ENCODE results near the gene ZYG11A.
A peak's percentile ranks its signal among the peaks of the same experiment; 100 is the strongest.
"Not testable (repeated sequence)": the region's sequence is repeated elsewhere in the genome, so short reads cannot be mapped to it uniquely, and the experiment has no call there.

ZYG11A gene

GRCh38 chr1:52842643-52843310 is at the start of gene ZYG11A:
ZYG11A (plus strand) TSS chr1:52842760; CDS start chr1:52842884, 124 bp downstream.
- Histone ChIP-seq H3K27me3 (ENCODE audit: insufficient read depth, low read depth) (no peaks in the 10 kb centered on the region), H3K79me2 (ENCODE audit: insufficient read depth, low read depth) (peaks cover 49% of the 10 kb centered on the region), H3K4me1 (ENCODE audit: low read depth, poor library complexity, severe bottlenecking) (peaks cover 30% of the 10 kb centered on the region), H3K4me2 (peak within 1 kb of the TSS; percentile 72), H4K20me1 (ENCODE audit: insufficient read depth) (no peaks in the 10 kb centered on the region), H3K9ac (peak within 1 kb of the TSS; percentile 99), H3K4me3 (IDR thresholded peaks at IDR 0.05; ENCODE audit: insufficient read depth, low read depth, low read length) (peak within 1 kb of the TSS; percentile 97), H3K27ac (peak within 1 kb of the TSS; percentile 99), H2AFZ (ENCODE audit: low read depth) (peak within 1 kb of the TSS; percentile 89), H3K36me3 (ENCODE audit: insufficient read depth) (no peaks in the 10 kb centered on the region)
- TF ChIP-seq CTCF (conservative IDR thresholded peaks at IDR 0.05; ENCODE audit: low read depth, low read length) = peak; percentile 42

GRCh38 chr1:52793717-52794116 is 48.8 kb upstream of the ZYG11A start:
- H3K4me2 ChIP-seq; H3K9ac ChIP-seq; H3K27ac ChIP-seq; H2AFZ ChIP-seq (ENCODE audit: low read depth); H3K4me1 ChIP-seq (ENCODE audit: low read depth, poor library complexity, severe bottlenecking); H3K79me2 ChIP-seq (ENCODE audit: insufficient read depth, low read depth); H3K4me3 ChIP-seq (IDR thresholded peaks at IDR 0.05; ENCODE audit: insufficient read depth, low read depth, low read length); H3K27me3 ChIP-seq (ENCODE audit: insufficient read depth, low read depth); H3K36me3 ChIP-seq (ENCODE audit: insufficient read depth); H4K20me1 ChIP-seq (ENCODE audit: insufficient read depth): not testable (repeated sequence)

- H3K27me3 ChIP-seq (ENCODE audit: insufficient read depth, low read depth) = no peaks in the 10 kb centered on the region
- H3K36me3 ChIP-seq (ENCODE audit: insufficient read depth) = no peaks in the 10 kb centered on the region
- no peaks in the 10 kb centered on the region for H3K4me1 ChIP-seq (ENCODE audit: low read depth, poor library complexity, severe bottlenecking)
- H4K20me1 ChIP-seq (ENCODE audit: insufficient read depth) = no peaks in the 10 kb centered on the region
- H3K9ac ChIP-seq = no peak overlapping the region
- no peak overlapping the region for H2AFZ ChIP-seq (ENCODE audit: low read depth)
- no peak overlapping the region for H3K4me2 ChIP-seq
- no peak overlapping the region for H3K27ac ChIP-seq
- H3K79me2 ChIP-seq (ENCODE audit: insufficient read depth, low read depth) = no peaks in the 10 kb centered on the region
- H3K4me3 ChIP-seq (IDR thresholded peaks at IDR 0.05; ENCODE audit: insufficient read depth, low read depth, low read length) = no peak overlapping the region
- no peak for TF ChIP-seq CTCF (conservative IDR thresholded peaks at IDR 0.05; ENCODE audit: low read depth, low read length)
These were observed 47.1 kb upstream of the ZYG11A start for GRCh38 chr1:52795464-52795863.

- Histone ChIP-seq H3K4me1 (ENCODE audit: low read depth, poor library complexity, severe bottlenecking) (no peaks in the 10 kb centered on the region), H3K9ac (no peak overlapping the region), H3K27me3 (ENCODE audit: insufficient read depth, low read depth) (no peaks in the 10 kb centered on the region), H3K4me2 (no peak overlapping the region), H4K20me1 (ENCODE audit: insufficient read depth) (no peaks in the 10 kb centered on the region), H3K4me3 (IDR thresholded peaks at IDR 0.05; ENCODE audit: insufficient read depth, low read depth, low read length) (no peak overlapping the region), H3K36me3 (ENCODE audit: insufficient read depth) (no peaks in the 10 kb centered on the region), H3K27ac (no peak overlapping the region), H2AFZ (ENCODE audit: low read depth) (no peak overlapping the region), H3K79me2 (ENCODE audit: insufficient read depth, low read depth) (no peaks in the 10 kb centered on the region)
- no peak for TF ChIP-seq CTCF (conservative IDR thresholded peaks at IDR 0.05; ENCODE audit: low read depth, low read length)
These were observed 44.2 kb upstream of the ZYG11A start for GRCh38 chr1:52798331-52798730.

- Histone ChIP-seq H3K27ac (no peak overlapping the region), H2AFZ (ENCODE audit: low read depth) (no peak overlapping the region)
These were observed 41.5 kb upstream of the ZYG11A start for GRCh38 chr1:52801011-52801410.

GRCh38 chr1:52804083-52804482 is 38.5 kb upstream of the ZYG11A start:
- H3K79me2 ChIP-seq (ENCODE audit: insufficient read depth, low read depth); H2AFZ ChIP-seq (ENCODE audit: low read depth); H3K27ac ChIP-seq; H3K27me3 ChIP-seq (ENCODE audit: insufficient read depth, low read depth); H3K9ac ChIP-seq; H3K4me2 ChIP-seq; H3K36me3 ChIP-seq (ENCODE audit: insufficient read depth); H4K20me1 ChIP-seq (ENCODE audit: insufficient read depth); H3K4me3 ChIP-seq (IDR thresholded peaks at IDR 0.05; ENCODE audit: insufficient read depth, low read depth, low read length); H3K4me1 ChIP-seq (ENCODE audit: low read depth, poor library complexity, severe bottlenecking): not testable (repeated sequence)

More at GRCh38 chr1:52801011-52801410, 41.5 kb upstream of the ZYG11A start:
- TF ChIP-seq CTCF (conservative IDR thresholded peaks at IDR 0.05; ENCODE audit: low read depth, low read length) = no peak
- Histone ChIP-seq H3K9ac (no peak overlapping the region), H3K4me1 (ENCODE audit: low read depth, poor library complexity, severe bottlenecking) (no peaks in the 10 kb centered on the region), H3K4me2 (no peak overlapping the region), H3K4me3 (IDR thresholded peaks at IDR 0.05; ENCODE audit: insufficient read depth, low read depth, low read length) (no peak overlapping the region), H4K20me1 (ENCODE audit: insufficient read depth) (no peaks in the 10 kb centered on the region), H3K27me3 (ENCODE audit: insufficient read depth, low read depth) (no peaks in the 10 kb centered on the region), H3K79me2 (ENCODE audit: insufficient read depth, low read depth) (no peaks in the 10 kb centered on the region), H3K36me3 (ENCODE audit: insufficient read depth) (no peaks in the 10 kb centered on the region)

All from KMS-11 (cell line).